Stimulated activated naive CD4-positive, alpha-beta T cell treated with Interleukin-2 at 50 U/mL for 16 hours (primary cell): ENCODE data around the gene CRTAC1.
"Not testable (repeated sequence)": the region's sequence is repeated elsewhere in the genome, so short reads cannot be mapped to it uniquely, and the experiment has no call there.

ENCODE experiments used
- DNase-seq: peaks from one replicate; lab custom pipeline; 2025; lab: John Stamatoyannopoulos, UW

Gene CRTAC1

GRCh38 chr10:97869091-97870042, 161.1 kb downstream of the CRTAC1 start:
- peak; percentile 77 for DNase-seq

GRCh38 chr10:97868134-97868685, 162.2 kb downstream of the CRTAC1 start:
- no peak for DNase-seq

GRCh38 chr10:97867220-97867800, 163.1 kb downstream of the CRTAC1 start:
- no peak for DNase-seq

GRCh38 chr10:97866524-97867219, 163.7 kb downstream of the CRTAC1 start:
- no peak for DNase-seq

- no peak for DNase-seq
Measured at GRCh38 chr10:97865488-97865887, 164.9 kb downstream of the CRTAC1 start.

- no peak for DNase-seq
Measured at GRCh38 chr10:97863808-97864207, 166.6 kb downstream of the CRTAC1 start.

GRCh38 chr10:97861924-97862323, 168.5 kb downstream of the CRTAC1 start:
- no peak for DNase-seq

GRCh38 chr10:97861097-97861750, 169.2 kb downstream of the CRTAC1 start:
- no peak for DNase-seq

- no peak for DNase-seq
Measured at GRCh38 chr10:97858001-97858439, 172.4 kb downstream of the CRTAC1 start.

GRCh38 chr10:97854743-97855142, 175.7 kb downstream of the CRTAC1 start:
- no peak for DNase-seq

- no peak for DNase-seq
Measured at GRCh38 chr10:97852840-97853405, 177.5 kb downstream of the CRTAC1 start.

GRCh38 chr10:97852277-97852676, 178.1 kb downstream of the CRTAC1 start:
- DNase-seq, result no peak

- DNase-seq, result peak; percentile 20
Measured at GRCh38 chr10:97851341-97852001, 178.9 kb downstream of the CRTAC1 start.

- DNase-seq, result no peak
Measured at GRCh38 chr10:97850446-97850845, 180.0 kb downstream of the CRTAC1 start.

- DNase-seq, result peak; percentile 61
Measured at GRCh38 chr10:97849687-97850402, 180.6 kb downstream of the CRTAC1 start, which contains the start of gene GOLGA7B. Gene GOLGA7B (plus strand): TSS chr10:97849843. CDS start chr10:97850304, 461 bp downstream.

- DNase-seq, result no peak
Measured at GRCh38 chr10:97849103-97849686, 181.2 kb downstream of the CRTAC1 start.

GRCh38 chr10:97844678-97845077, 185.7 kb downstream of the CRTAC1 start:
- DNase-seq, result no peak

- DNase-seq, result not testable (repeated sequence)
Measured at GRCh38 chr10:97843972-97844371, 186.4 kb downstream of the CRTAC1 start.

GRCh38 chr10:97843281-97843671, 187.1 kb downstream of the CRTAC1 start:
- DNase-seq, result no peak
